Fibroblast of lung (primary cell): ENCODE results near the gene ATP2A1. TPM values are rescaled to one million over a fixed set of nuclear protein-coding genes. Genes with fewer than 3 reads are reported as not detected.
A peak's percentile ranks its signal among the peaks of the same experiment; 100 is the strongest.

Experiments
- DNase-seq, 2 donors: peaks; one replicate each; pipeline versions ENCODE4 v3.0.0 to v3.0.0-alpha.2; 2010; ENCODE audit warnings: low read depth in 2 of 2
- H2AFZ ChIP-seq: 2 replicates; pipeline ENCODE4 v1.5.1; 2012; ENCODE audit warnings: low read length, control low read depth, inconsistent platforms
- H3K27ac ChIP-seq: 2 replicates; pipeline ENCODE4 v1.5.1; 2011; ENCODE audit warnings: low read length, control low read depth; ENCODE audit not compliant: insufficient read depth
- H3K27me3 ChIP-seq: 2 replicates; pipeline ENCODE4 v1.5.1; 2011; ENCODE audit warnings: mild to moderate bottlenecking, low read length; ENCODE audit not compliant: control insufficient read depth, insufficient read depth
- H3K36me3 ChIP-seq: 2 replicates; pipeline ENCODE4 v1.5.1; 2011; ENCODE audit warnings: low read length; ENCODE audit not compliant: control insufficient read depth, insufficient read depth
- H3K4me1 ChIP-seq: 2 replicates; pipeline ENCODE4 v1.5.1; 2011; ENCODE audit warnings: low read length; ENCODE audit not compliant: control insufficient read depth, insufficient read depth; ENCODE audit errors: extremely low read depth
- H3K4me2 ChIP-seq: 2 replicates; pipeline ENCODE4 v1.5.1; 2011; ENCODE audit warnings: low read length, control low read depth; ENCODE audit not compliant: insufficient read depth; ENCODE audit errors: extremely low read depth
- H3K4me3 ChIP-seq, 4 experiments: fragments of 200-600 bp in 1 of 4; sonication (generic) in 1 of 4; replicated peaks in 1 of 4; 2 replicates each; pipeline ENCODE4 v1.5.1; 2011 to 2016; ENCODE audit warnings: low read length in 4 of 4, low read depth in 3 of 4, mild to moderate bottlenecking in 3 of 4, control low read depth in 2 of 4, inconsistent platforms in 1 of 4, mixed read lengths in 1 of 4; ENCODE audit not compliant: insufficient read depth in 1 of 4; ENCODE audit errors: control extremely low read depth in 1 of 4
- H3K79me2 ChIP-seq: 2 replicates; pipeline ENCODE4 v1.5.1; 2012; ENCODE audit warnings: mild to moderate bottlenecking, low read length, inconsistent platforms; ENCODE audit not compliant: control insufficient read depth, insufficient read depth
- H3K9ac ChIP-seq: 2 replicates; pipeline ENCODE4 v1.5.1; 2011; ENCODE audit warnings: mild to moderate bottlenecking, low read length, control low read depth; ENCODE audit not compliant: insufficient read depth
- H3K9me3 ChIP-seq: 2 replicates; pipeline ENCODE4 v1.5.1; 2012; ENCODE audit warnings: low read depth, low read length; ENCODE audit not compliant: control insufficient read depth, insufficient read depth
- H4K20me1 ChIP-seq: 2 replicates; pipeline ENCODE4 v1.5.1; 2011; ENCODE audit warnings: low read length; ENCODE audit not compliant: control insufficient read depth, insufficient read depth; ENCODE audit errors: extremely low read depth
- EZH2 ChIP-seq: IDR thresholded peaks from 2 replicates; pipeline ENCODE4 v1.5.1; 2012; ENCODE audit warnings: low read length, control low read depth, mild to moderate bottlenecking; ENCODE audit errors: missing control alignments
- polyA plus RNA-seq, 2 donors: library from polyadenylated mRNA; depleted of rRNA in 1 of 2; stranded (reverse) in 1 of 2; unstranded in 1 of 2; fragments of >200 nt; gene quantifications; 2 replicates each; pipeline ENCODE4 v1.2.1, GENCODE V29; 2011 to 2012; ENCODE audit warnings: missing spikeins in 1 of 2
- total RNA-seq: library from RNA; depleted of rRNA; stranded (reverse); fragments of >200 nt; gene quantifications from 2 replicates; pipeline ENCODE4 v1.2.1, GENCODE V29; 2014
- TF ChIP-seq, protein P1 (sequence below), 2 donors: IDR thresholded peaks in 1 of 2; conservative IDR thresholded peaks in 1 of 2; 1 replicate in 1 of 2; 2 replicates in 1 of 2; pipeline ENCODE4 v1.5.1; 2011 to 2012; ENCODE audit warnings: low read length in 2 of 2, control low read depth in 1 of 2, inconsistent platforms in 1 of 2, low read depth in 1 of 2, mild to moderate bottlenecking in 1 of 2

The ATP2A1 gene
- total and polyA plus RNA-seq, 2 donors (not counting 1 experiment from before 2014, with no cell fraction given), result 0.22 to 0.33 TPM

DNA sequence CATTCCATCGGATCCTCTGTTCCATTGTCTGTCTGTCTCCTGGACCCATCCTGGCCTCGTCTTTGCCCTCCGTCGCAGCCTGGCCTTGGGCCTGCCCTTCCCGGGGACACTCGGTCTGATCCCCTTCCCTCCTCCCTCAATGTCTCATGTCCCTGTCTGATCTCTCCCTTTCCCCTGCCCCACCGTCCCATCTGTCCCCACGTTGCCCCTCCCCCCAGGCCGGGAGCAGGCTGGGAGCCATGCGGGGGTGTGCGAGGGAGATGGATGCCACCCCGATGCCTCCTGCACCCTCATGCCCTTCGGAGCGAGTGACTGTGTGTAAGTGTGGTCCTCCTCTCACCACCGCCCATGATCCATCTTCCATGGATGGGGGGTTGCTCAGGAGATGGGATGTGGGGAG lies 5.3 kb upstream of the ATP2A1 start:
- no peaks in the 10 kb centered on the region for H3K4me1 ChIP-seq

DNA sequence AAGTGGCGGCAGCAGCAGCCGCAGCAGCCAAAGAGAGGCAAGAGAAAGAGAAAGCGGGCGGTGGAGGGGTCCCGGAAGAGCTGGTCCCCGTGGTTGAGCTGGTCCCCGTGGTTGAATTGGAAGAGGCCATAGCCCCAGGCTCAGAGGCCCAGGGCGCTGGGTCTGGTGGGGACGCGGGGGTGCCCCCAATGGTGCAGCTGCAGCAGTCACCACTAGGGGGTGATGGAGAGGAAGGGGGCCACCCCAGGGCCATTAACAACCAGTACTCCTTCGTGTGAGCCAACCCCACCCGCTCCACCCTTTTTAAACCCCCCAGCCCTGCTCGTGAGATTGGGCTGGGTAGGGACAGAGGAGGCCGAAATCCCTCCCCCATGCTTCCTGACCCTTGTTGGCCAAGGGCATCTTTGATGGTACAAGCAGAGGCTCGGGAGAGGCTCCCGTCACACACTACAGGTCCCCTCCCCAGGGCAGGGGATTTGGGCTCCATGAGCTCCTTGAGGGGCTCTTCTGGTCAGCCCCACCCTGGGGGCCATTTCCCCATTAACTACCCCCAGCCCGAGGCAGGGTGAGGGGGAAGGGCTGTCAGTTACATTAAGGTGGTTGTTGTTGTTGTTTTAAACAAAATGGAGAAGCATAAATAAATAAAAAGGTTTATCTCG lies 4.6 kb upstream of the ATP2A1 start:
- no peaks in the 10 kb centered on the region for H4K20me1 ChIP-seq
- H3K27me3 ChIP-seq, result no peaks in the 10 kb centered on the region
- TF ChIP-seq, protein P1, sequence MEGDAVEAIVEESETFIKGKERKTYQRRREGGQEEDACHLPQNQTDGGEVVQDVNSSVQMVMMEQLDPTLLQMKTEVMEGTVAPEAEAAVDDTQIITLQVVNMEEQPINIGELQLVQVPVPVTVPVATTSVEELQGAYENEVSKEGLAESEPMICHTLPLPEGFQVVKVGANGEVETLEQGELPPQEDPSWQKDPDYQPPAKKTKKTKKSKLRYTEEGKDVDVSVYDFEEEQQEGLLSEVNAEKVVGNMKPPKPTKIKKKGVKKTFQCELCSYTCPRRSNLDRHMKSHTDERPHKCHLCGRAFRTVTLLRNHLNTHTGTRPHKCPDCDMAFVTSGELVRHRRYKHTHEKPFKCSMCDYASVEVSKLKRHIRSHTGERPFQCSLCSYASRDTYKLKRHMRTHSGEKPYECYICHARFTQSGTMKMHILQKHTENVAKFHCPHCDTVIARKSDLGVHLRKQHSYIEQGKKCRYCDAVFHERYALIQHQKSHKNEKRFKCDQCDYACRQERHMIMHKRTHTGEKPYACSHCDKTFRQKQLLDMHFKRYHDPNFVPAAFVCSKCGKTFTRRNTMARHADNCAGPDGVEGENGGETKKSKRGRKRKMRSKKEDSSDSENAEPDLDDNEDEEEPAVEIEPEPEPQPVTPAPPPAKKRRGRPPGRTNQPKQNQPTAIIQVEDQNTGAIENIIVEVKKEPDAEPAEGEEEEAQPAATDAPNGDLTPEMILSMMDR (conservative IDR thresholded peaks at IDR 0.05 in 1 of 2, IDR thresholded peaks at IDR 0.05 in 1 of 2; ENCODE audit: low read depth in 1 of 2, low read length in 2 of 2), result peak; percentile 55 to 61
- TF ChIP-seq EZH2, result no peak
- H3K79me2 ChIP-seq, result no peaks in the 10 kb centered on the region
- H3K4me3 ChIP-seq, result no peak overlapping the region
- no peak overlapping the region for H2AFZ ChIP-seq
- H3K9ac ChIP-seq, result no peak overlapping the region
- H3K36me3 ChIP-seq, result peaks cover 25% of the 10 kb centered on the region
- no peaks in the 10 kb centered on the region for H3K9me3 ChIP-seq
- DNase-seq, result no peak
- H3K4me2 ChIP-seq, result no peak overlapping the region
- H3K4me1 ChIP-seq, result peaks cover under 1% of the 10 kb centered on the region
- no peak overlapping the region for H3K27ac ChIP-seq

More for the DNA sequence above, 5.3 kb upstream of the ATP2A1 start:
- Histone ChIP-seq H3K27me3 (no peaks in the 10 kb centered on the region), H4K20me1 (no peaks in the 10 kb centered on the region), H3K9me3 (no peaks in the 10 kb centered on the region), H3K27ac (no peak overlapping the region), H3K4me3 (no peak overlapping the region), H3K79me2 (no peaks in the 10 kb centered on the region), H2AFZ (no peak overlapping the region), H3K9ac (no peak overlapping the region), H3K36me3 (peaks cover 25% of the 10 kb centered on the region), H3K4me2 (no peak overlapping the region)
- TF ChIP-seq, protein P1 (conservative IDR thresholded peaks at IDR 0.05 in 1 of 2, IDR thresholded peaks at IDR 0.05 in 1 of 2; ENCODE audit: low read depth in 1 of 2, low read length in 2 of 2), result no peak
- no peak for TF ChIP-seq EZH2
- no peak for DNase-seq

DNA sequence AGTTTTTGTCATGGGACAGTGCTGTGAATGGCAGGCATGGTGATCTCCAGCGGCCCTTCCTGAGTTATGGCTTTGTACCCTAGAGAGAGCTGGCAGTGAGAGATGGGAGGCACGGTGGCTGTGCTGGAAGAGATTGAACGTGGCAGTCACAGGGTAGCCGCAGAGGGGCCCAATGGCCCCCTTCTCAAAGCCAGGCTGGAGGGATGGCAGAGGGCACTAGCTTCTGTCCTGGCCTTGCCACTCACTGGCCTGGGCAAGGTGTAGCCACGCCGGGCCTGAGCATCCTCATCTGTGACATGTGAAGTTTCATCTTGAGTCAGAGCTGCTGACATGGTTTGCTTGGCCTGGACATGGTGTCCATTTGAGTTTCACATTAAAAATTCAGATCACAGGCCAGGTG lies 3.9 kb upstream of the ATP2A1 start:
- DNase-seq, result no peak
- peaks cover 19% of the 10 kb centered on the region for H3K36me3 ChIP-seq

More for the DNA sequence above, 3.9 kb upstream of the ATP2A1 start:
- no peaks in the 10 kb centered on the region for H3K9me3 ChIP-seq
- peaks cover 2% of the 10 kb centered on the region for H3K4me1 ChIP-seq
- H3K27ac ChIP-seq, result no peak overlapping the region
- H2AFZ ChIP-seq, result no peak overlapping the region
- H4K20me1 ChIP-seq, result no peaks in the 10 kb centered on the region
- no peak overlapping the region for H3K9ac ChIP-seq
- no peak for TF ChIP-seq EZH2
- TF ChIP-seq, protein P1 (conservative IDR thresholded peaks at IDR 0.05 in 1 of 2, IDR thresholded peaks at IDR 0.05 in 1 of 2; ENCODE audit: low read depth in 1 of 2, low read length in 2 of 2), result no peak
- H3K4me2 ChIP-seq, result no peak overlapping the region
- no peaks in the 10 kb centered on the region for H3K27me3 ChIP-seq
- no peaks in the 10 kb centered on the region for H3K79me2 ChIP-seq
- no peak overlapping the region for H3K4me3 ChIP-seq
